ENCODE data around the gene CAMKMT.
A peak's percentile ranks its signal among the peaks of the same experiment; 100 is the strongest.

CAMKMT gene

GRCh38 chr2:44789446-44789845 lies 427.7 kb downstream of the CAMKMT start:
- no peak overlapping the region for H3K4me3 ChIP-seq (ENCODE audit: low read depth, low read length)
- in situ Hi-C loops (cut with HindIII; ENCODE audit: low sequenced_read_pairs): no loop called here
- no peak for TF ChIP-seq CTCF (IDR thresholded peaks at IDR 0.05; ENCODE audit: low read depth, low read length)
- no peak for DNase-seq (ENCODE audit: low read depth, low spot score)

GRCh38 chr2:44789971-44790721 lies 428.4 kb downstream of the CAMKMT start:
- TF ChIP-seq CTCF (IDR thresholded peaks at IDR 0.05; ENCODE audit: low read depth, low read length): no peak
- DNase-seq (ENCODE audit: low read depth, low spot score): no peak
- in situ Hi-C loops (cut with HindIII; ENCODE audit: low sequenced_read_pairs): no loop called here
- no peak overlapping the region for H3K4me3 ChIP-seq (ENCODE audit: low read depth, low read length)

- TF ChIP-seq CTCF (IDR thresholded peaks at IDR 0.05; ENCODE audit: low read depth, low read length): no peak
- H3K4me3 ChIP-seq (ENCODE audit: low read depth, low read length): no peak overlapping the region
- in situ Hi-C loops (cut with HindIII; ENCODE audit: low sequenced_read_pairs): no loop called here
- DNase-seq (ENCODE audit: low read depth, low spot score): peak; percentile 32
These were observed 431.6 kb downstream of the CAMKMT start for GRCh38 chr2:44793322-44793870.

GRCh38 chr2:44796771-44797170 lies 435.0 kb downstream of the CAMKMT start:
- no peak for TF ChIP-seq CTCF (IDR thresholded peaks at IDR 0.05; ENCODE audit: low read depth, low read length)
- no peak overlapping the region for H3K4me3 ChIP-seq (ENCODE audit: low read depth, low read length)
- in situ Hi-C loops (cut with HindIII; ENCODE audit: low sequenced_read_pairs): no loop called here
- no peak for DNase-seq (ENCODE audit: low read depth, low spot score)

- no peak overlapping the region for H3K4me3 ChIP-seq (ENCODE audit: low read depth, low read length)
- TF ChIP-seq CTCF (IDR thresholded peaks at IDR 0.05; ENCODE audit: low read depth, low read length): no peak
- DNase-seq (ENCODE audit: low read depth, low spot score): no peak
- in situ Hi-C loops (cut with HindIII; ENCODE audit: low sequenced_read_pairs): no loop called here
These were observed 436.5 kb downstream of the CAMKMT start for GRCh38 chr2:44798139-44798659.

GRCh38 chr2:44799105-44799504 lies 437.4 kb downstream of the CAMKMT start:
- TF ChIP-seq CTCF (IDR thresholded peaks at IDR 0.05; ENCODE audit: low read depth, low read length): no peak
- in situ Hi-C loops (cut with HindIII; ENCODE audit: low sequenced_read_pairs): no loop called here
- no peak for DNase-seq (ENCODE audit: low read depth, low spot score)

More at GRCh38 chr2:44799105-44799504, 437.4 kb downstream of the CAMKMT start:
- no peak overlapping the region for H3K4me3 ChIP-seq (ENCODE audit: low read depth, low read length)

All from astrocyte of the spinal cord (primary cell).